Activated CD8-positive, alpha-beta memory T cell treated with anti-CD3 and anti-CD28 coated beads for 1 hour (primary cell): Measurements from ENCODE around the gene SHROOM2.

Experiments used
- DNase-seq, 2 donors: peaks; one replicate each; pipeline ENCODE4 v3.0.0-alpha.2; 2020; ENCODE audit warnings: low read depth in 1 of 2; ENCODE audit errors: extremely low read depth in 1 of 2

The SHROOM2 gene

GRCh38 chrX:9995855-9996339 lies 209.7 kb downstream of the SHROOM2 start:
- peak; percentile 47 to 69 for DNase-seq

- DNase-seq: no peak
Observed at GRCh38 chrX:9997041-9997440, 210.8 kb downstream of the SHROOM2 start.

GRCh38 chrX:9997524-9997923 lies 211.3 kb downstream of the SHROOM2 start:
- no peak for DNase-seq
